SK-MEL-5 (cell line): ENCODE measurements around the gene ECT2L. TPM values are rescaled to one million over a fixed set of nuclear protein-coding genes. Genes with fewer than 3 reads are reported as not detected.

Experiments used
- DNase-seq: peaks from one replicate; pipeline ENCODE4 v3.0.0-alpha.2; 2016; ENCODE audit warnings: low read depth, low spot score
- in situ Hi-C: cut with HindIII; loops from 2 replicates; pipeline ENCODE4 v1.10.0; 2016; ENCODE audit warnings: low sequenced_read_pairs, high pct_unique_total_duplicates, low pct_unique_long_range_greater_than_20kb
- total RNA-seq: library from RNA; depleted of rRNA; stranded (reverse); fragments of >200 nt; shearing (Covaris generic); gene quantifications from 2 replicates; pipeline ENCODE4 v1.2.3, GENCODE V29; 2014

Gene ECT2L
- total RNA-seq, 1 experiment from 2014 or later: 0.03 TPM

DNA sequence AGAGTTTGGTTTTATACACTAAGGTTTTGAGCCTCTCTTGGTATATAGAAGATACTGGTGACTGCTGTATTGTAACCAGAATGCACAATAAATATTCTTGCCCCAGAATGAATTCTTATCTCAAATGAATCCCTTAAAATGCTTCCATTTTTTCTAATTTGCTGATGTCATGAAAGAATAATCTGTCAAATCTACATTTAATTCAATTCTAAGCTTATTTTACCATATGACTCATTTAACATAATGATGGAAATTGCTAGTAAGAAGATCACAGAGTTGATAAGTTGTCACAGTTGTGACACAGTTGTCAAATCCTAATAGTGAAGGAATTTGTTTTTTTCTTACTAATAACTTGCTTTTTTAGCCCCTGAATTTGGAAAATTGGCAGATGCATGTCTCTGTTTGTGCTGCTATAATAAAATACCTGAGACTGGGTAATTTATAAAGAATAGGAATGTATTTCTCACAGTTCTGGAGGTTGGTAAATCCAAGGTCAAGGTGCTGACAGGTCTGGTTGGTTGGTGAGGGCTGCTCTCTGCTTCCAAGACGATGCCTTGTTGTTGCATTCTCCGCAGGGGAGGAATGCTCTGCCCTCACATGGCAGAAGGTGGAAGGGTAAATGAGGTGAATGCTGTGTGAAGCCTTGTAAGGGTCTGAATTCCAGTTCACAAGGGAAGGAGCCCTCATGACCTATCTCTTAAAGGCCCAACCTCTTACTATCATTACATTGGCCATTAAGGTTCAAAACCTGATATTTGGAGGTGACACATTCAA lies 4.7 kb downstream of the ECT2L start:
- in situ Hi-C loops: no loop called here
- peak; percentile 69 for DNase-seq

DNA sequence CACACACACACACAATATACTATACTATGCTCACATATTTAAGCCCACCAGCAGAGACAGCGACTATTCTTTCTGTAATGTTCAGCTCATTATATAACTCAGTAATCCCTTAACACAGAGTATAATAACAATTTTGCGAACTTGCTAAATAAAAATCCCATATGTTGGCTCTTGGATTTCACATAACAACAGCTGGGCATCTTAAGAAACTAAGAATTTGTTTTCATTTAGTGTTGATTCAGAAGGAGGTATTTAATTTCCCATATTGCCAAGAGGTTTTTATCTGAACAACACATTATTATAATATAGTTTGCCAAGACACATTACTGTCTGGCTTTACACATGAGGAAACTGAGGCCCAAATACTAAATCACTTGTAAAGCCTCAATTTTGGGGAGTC lies 7.4 kb downstream of the ECT2L start:
- no peak for DNase-seq
- in situ Hi-C loops: no loop called here

DNA sequence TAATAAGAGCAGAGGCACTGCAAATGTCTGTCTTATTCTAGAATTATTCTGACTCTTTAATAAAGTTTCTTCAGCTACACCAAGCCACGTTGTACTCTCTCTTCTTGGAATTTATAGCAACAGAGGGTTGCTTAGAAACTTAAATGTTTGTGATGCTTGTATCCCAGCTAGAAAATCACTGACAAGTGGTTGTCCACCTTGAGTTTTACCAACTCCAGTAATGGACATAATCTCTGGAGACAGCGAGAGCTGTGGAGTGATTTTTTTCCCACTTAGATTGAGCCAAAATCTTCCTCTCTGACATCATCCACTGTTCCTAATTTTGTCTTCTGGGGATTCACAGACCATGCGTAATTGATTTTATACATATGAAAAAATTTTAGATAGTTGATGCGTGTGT lies 8.0 kb downstream of the ECT2L start:
- no peak for DNase-seq
- in situ Hi-C loops: no loop called here

DNA sequence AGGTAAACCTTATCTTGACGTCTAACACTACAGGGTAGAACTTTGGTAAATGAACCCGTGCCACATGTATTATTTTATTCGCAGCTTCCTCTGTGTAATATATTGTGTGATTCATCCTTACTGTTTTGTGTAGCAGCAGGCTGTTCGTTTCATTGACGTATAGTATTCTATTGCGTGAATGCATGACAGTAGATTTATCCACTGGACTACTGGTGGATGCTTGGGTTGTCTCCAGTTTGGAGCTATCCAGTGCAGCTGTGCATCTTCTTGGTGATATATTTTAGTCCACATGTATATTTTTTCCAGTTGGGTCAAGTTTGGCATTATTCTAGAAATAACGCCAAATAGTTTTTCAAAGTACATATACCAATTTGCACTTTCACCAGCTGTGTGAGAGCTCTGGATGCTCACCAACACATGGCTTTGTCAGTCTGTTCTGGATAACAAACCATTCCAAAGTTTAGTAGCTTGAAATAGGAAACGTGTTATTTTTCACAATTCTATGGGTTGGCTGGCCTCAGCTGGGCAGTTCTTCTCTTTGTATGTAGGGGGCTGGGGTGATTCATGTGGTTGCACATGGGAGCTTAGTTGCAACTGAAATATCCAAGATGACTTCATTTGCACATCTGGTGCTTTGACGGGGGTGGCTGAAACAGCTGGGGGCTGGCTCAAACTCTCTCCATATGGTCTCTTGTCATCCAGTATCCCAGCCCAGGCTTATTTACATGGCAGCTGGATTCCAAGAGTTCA lies 9.3 kb downstream of the ECT2L start:
- in situ Hi-C loops: no loop called here
- no peak for DNase-seq

DNA sequence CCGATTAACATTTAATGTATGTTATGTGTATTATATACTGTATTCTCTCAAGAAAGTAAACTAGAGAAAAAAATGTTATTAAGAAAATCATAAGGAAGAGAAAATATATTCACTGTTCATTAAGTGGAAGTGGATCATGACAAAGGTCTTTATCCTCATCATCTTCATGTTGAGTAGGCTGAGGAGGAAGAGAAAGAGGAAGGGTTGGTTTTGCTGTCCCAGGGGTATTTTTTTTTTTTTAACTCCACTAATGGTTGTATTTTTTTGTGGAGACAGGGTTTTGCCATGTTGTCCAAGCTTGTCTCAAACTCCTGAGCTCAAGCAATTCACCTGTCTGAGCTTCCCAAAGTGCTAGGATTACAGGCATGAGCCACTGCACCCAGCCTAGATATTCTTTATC lies 11.0 kb downstream of the ECT2L start:
- DNase-seq: no peak
- in situ Hi-C loops: no loop called here

DNA sequence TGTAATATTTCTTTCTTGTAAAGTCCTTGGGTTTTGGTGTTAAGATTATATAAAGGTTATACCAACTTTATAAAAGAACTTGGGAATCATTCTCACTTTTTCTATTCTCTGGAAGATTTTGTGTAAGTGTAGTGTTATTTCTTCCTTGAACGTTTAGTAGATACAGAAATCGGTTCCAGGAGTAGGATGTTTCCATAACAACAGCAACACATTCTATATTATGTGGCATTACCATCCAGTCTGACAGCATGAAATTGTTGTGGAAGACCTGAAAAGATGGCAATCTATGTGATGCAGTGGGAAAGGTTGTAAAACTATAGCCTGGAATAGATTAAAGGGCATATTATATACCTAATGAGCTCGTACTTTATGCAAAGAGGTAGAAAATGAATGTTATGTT lies 13.8 kb downstream of the ECT2L start:
- DNase-seq: no peak
- in situ Hi-C loops: no loop called here

DNA sequence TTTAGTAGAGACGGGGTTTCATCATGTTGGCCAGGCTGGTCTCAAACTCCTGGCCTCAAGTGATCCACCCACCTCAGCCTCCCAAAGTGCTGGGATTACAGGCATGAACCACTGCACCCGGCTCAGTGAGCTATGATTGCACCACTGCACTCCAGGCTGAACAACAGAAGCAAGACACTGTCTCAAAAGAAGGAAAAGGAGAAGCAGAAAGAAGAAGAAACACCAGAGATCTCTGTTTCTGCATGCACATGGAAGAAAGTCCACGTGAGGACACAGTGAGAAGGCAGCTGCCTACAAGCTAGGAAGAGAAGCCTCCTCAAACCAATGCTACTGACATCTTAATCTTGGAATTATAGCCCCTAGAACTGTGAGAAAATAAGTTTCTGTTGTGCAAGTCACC lies 16.0 kb downstream of the ECT2L start:
- in situ Hi-C loops: no loop called here
- no peak for DNase-seq

DNA sequence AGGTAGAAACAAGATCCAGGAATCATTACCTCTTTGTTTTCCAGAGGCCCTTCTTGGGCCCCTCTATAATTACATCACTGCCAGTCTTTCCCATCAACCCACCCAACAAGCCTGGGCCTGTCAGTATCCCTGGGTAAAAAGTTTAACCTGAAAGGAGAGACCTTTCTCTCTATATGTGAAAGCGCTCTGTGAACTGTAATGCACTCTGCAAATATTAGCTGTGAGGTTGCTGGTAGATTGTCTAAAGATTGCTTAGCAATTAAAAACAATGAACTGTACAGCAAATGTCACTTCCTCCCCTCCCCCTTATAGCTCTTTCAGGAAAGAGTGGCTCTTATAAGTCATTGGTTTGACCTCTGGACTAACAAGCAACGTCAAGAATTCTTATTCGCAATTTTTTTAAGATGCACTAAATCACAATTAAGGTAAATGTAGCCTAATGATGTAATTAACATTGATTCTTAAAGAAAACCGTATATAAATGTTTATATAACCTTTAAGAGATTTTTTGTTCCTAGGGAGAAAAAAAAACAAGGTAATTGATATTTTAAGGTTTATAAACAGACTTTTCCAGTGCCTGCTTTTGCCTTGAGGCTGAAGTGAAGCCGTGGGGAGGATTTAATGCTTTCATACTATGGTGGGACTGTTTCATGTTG lies 18.4 kb downstream of the ECT2L start:
- in situ Hi-C loops: no loop called here
- no peak for DNase-seq

DNA sequence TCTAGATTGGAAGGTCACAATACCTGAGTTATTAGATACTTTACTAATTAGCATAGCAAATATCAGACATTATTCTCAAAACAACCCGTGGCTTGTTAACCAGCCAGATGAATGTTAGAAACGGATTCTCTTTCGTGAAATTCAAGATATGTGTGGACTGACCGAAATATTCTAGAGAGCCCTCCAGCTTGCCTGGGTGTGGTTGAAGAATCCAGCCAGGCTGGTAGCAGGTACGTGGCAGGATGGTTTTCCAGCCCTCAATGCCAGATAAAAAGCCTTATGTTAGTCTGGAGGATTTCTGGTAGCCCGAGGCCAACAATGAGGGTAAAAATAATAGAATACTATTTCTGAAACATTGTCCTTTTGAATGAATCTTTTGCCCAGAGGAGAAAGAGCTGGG lies 19.3 kb downstream of the ECT2L start:
- DNase-seq: no peak

DNA sequence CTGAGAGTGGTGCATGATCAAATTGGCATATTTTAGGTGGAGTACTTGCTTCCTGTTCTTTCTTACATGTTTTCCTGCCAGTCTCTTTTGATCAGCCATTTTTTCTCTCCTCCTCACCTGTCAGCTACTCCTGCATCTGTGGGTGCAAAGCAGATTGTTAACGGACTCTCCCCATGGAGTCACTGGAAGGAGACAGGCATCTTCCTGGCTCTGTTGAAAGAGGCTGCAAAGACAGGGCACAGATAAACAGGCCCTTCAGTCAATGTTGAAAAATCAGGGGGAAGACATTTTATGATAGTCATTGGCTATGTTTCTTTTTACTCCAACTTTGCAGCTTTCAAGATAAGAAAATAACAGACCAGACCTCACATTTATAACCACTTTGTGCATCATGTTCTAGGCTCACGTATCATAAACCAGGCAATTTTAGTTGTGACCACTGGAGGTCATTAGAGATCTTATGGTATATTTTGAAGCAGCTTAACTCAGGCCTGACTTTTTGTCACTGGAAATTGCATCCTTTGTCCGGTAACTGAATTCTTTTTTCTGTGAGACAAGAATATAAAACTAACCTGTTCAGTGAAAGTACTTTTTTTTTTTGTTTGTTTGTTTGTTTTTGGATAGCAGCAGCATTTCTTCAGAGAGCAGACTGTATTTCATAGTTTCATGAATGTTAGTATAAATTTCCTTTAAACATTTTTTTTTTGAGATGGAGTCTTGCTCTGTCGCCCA lies 20.1 kb downstream of the ECT2L start:
- peak; percentile 85 for DNase-seq
- in situ Hi-C loops: no loop called here

More for the DNA sequence above, 19.3 kb downstream of the ECT2L start:
- in situ Hi-C loops: no loop called here

DNA sequence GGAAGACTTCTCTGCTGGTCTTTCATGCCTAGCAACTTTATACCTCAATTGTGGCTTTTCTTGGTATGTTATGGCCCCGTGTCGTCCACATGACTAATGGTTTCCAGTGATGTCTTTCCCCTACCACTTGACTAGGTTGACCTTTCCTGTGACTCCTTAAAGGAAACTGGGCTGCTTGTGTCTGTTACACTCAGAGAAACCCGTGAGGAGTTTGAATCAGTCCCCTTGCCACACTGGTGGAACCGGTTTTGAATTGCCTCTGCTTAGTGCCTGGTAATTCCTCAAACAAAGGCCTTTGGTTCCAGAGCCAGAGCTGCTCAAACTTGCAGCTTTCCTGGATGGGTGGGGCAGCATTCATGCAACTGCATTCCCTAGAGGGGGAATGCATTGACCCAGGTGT lies 21.9 kb downstream of the ECT2L start:
- in situ Hi-C loops: no loop called here
- DNase-seq: peak; percentile 99

DNA sequence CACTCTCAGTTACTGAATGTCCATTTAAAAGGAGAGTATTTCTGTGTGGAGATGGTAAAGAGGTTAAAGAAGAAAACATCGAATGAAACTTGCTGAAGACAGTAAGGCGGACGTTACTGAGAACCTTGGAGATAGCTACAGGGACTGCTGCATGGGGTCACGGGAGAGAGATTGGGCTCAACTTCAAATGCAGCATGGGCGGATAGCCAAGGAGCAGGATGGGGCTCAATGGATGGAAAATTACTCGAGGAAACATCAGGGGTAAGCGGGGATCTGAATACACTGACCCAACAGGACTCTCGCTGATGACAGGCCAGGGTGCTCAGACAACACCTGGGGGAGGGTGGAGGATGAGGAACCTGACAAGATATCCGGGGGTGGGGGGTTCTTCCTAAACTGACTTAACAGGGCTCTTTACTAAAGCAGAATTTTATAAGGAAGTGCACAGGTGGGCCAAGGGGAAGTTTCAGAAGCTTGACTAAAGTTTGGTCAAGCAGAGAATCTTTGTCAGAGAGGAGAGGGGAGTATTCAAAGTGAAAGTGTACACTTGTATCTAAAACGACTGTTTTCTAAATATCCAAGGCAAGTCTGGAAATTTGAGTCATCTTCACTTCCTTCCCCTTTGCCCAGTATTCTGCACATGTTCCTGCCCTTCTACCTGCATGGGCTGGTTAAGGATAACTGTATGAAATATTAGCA lies 22.8 kb downstream of the ECT2L start:
- DNase-seq: peak; percentile 11
- in situ Hi-C loops: no loop called here

DNA sequence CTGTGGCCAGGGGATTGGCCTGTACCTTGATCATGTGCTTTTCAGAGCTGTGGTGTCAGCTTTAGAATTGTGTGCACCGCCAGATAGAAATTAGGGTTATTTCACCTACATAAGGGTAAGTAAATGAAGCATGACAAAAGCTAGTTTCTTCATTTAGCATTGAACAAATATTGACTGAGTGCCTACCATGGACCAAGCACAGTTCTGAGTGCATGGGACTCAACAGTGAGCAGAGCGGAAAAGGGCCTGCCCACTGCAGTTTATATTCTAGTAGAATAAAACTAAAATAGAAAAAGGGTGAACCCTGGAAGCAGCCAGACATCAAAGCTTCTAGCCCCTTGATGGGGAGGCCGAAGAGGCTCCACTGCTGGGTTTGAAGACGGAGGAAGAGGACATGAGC lies 25.6 kb downstream of the ECT2L start:
- DNase-seq: no peak
- in situ Hi-C loops: no loop called here

DNA sequence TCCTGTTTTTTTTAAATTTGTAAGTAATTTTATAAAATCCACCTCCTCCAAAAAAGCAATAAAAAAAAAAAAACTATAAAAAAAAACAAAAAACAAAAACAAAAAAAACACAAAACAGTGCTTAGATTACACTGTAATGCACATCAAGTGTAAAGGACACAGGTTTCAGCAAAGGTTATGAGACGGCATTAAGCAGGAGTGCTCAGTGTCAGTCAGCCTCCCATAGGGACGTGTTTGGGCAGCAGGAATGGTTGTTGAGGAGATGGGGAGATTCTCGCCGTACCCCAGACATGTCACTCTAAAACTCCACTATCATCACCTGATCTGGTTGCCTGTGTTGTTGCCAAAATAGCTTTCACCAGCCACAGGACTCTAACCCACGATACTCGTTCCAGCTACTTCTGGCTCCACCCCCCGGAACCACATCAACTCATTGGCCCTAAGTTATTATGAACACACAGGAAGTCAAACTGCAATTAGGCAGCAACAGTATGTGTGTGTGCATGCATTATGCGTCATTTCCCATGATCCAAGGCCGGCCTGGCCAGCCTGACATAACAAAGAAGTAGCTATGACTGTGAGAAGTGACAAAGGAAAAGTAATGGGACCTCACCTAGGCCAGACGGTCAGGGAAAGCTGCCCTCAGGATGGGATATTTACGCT lies 28.7 kb downstream of the ECT2L start:
- no peak for DNase-seq
- in situ Hi-C loops: no loop called here

DNA sequence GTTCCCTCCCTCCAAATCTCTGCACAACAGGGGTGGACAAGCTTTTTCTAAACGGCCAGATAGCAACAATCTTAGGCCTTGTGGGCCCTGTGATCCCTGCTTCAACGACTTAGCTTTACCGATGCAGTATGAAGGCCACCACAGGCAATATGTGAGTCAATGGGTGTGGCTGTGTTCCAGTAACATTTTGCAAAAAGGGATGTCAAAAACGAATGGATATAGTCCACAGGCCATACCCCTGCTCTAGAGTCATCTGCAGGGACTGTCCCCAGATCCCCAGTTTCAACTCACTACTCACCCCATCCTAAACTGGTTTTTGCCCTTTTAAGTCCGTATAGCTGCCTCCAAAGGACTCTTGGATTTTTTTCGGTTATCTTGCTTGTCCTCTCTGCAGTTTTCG lies 34.4 kb downstream of the ECT2L start:
- in situ Hi-C loops: no loop called here
- DNase-seq: no peak

DNA sequence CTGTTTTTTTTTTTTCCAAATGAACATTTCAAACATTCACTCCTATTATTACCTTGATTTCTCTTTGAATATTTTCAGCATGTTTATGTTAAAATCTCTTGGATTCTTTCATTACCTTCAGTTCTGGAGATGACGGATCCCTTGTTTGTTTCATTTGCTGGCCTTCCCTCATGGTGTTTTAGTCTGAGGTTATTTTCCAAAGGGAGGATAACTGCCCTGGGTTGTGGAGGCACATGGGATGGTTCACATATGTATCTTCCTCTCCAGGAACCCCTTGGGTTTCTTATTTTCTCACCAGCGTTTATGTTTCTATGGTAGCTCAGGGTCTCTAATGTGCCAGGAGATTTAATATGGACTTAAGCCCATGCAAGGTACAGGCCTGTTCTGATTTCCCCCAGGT lies 36.3 kb downstream of the ECT2L start:
- DNase-seq: no peak
- in situ Hi-C loops: no loop called here
